SK-N-MC (cell line): ENCODE results near the gene GPAM.

Experiments
- EZH2 ChIP-seq: fragments of 200-600 bp; sonication (generic); IDR thresholded peaks from one replicate; pipeline ENCODE4 v1.6.1; 2017; ENCODE audit warnings: antibody characterized with exemption
- FOXP2 ChIP-seq: optimal IDR thresholded peaks from 2 replicates; pipeline ENCODE3; 2011; ENCODE audit warnings: mild to moderate bottlenecking, moderate library complexity; ENCODE audit not compliant: insufficient read depth; ENCODE audit errors: extremely low read length, control extremely low read depth
- POLR2AphosphoS5 ChIP-seq: IDR thresholded peaks from 2 replicates; pipeline ENCODE4 v1.6.1; 2012; ENCODE audit warnings: mild to moderate bottlenecking, low read depth, low read length, borderline replicate concordance

DNA sequence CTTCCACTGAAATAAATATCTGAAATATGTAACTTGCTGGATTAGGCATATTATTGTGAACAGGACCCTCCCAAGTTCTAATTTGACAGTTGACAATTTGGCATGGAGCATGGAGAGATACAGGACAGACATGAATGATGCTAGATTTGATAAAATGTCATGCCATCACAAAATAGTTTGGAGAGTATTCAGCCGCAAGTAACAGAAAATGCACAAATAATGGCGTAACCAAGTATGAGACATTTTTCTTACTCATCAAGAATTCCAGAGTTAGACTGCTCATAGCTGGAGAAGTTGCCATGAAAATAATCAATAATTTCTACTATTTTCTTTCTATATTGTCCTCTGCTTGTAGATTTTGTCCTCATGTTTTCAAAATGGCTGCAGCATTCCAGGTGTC is 45.5 kb upstream of the GPAM start:
- no peak for TF ChIP-seq POLR2AphosphoS5
- TF ChIP-seq EZH2: no peak
- no peak for TF ChIP-seq FOXP2
